K562 (cell line): ENCODE measurements around the gene DAPL1. TPM values are rescaled to one million over a fixed set of nuclear protein-coding genes. Genes with fewer than 3 reads are reported as not detected.

Experiments used
- ATAC-seq: fragments of 200-7000 bp; cut with Tn5 transposase; 3 replicates; pipeline ENCODE4 v1.9.1; 2020; ENCODE audit warnings: moderate library complexity
- BruUV-seq: library from RNA; stranded (reverse); fragments of 400-500 nt; replicated peaks from 2 replicates; lab custom pipeline; 2021; lab: Mats Ljungman, UMichigan
- CTCF ChIA-PET: fragments of 300-600 bp; formaldehyde crosslinking; extraction: SDS; loops from one replicate; lab custom pipeline; 2021; ENCODE audit warnings: low intra/inter-chr PET ratio; lab: Yijun Ruan, JAX
- POLR2A ChIA-PET: fragments of 300-600, 350-650 bp; sonication (Branson Sonifier 250); formaldehyde crosslinking; extraction: SDS; loops from one replicate; lab custom pipeline; 2021; ENCODE audit warnings: antibody characterized with exemption, inconsistent platforms; lab: Yijun Ruan, JAX
- DNase-seq, 4 experiments: peaks; one replicate each; pipeline versions ENCODE4 v3.0.0 to v3.0.0-alpha.2; 2011 to 2018; ENCODE audit warnings: low spot score in 3 of 4, mixed read lengths in 3 of 4; ENCODE audit errors: extremely low read depth in 1 of 4
- FAIRE-seq: peaks from 2 replicates; lab custom pipeline; 2011; peaks lifted over from hg19 to GRCh38; lab: Jason Lieb, UNC
- H2AFZ ChIP-seq: 2 replicates; pipeline ENCODE4 v1.6.0; 2011; ENCODE audit warnings: low read depth, low read length, control low read depth, inconsistent platforms
- H3K27ac ChIP-seq: fragments of 200-600 bp; 3 replicates; pipeline ENCODE4 v1.8.0; 2011; ENCODE audit warnings: low read depth, mild to moderate bottlenecking, control low read depth, inconsistent platforms, low read length, moderate library complexity, mixed read lengths; ENCODE audit errors: extremely low read depth
- H3K27me3 ChIP-seq, 2 experiments: fragments of 300-600 bp in 1 of 2; 2 replicates in 1 of 2; 3 replicates in 1 of 2; pipeline versions ENCODE4 v1.6.0 to v1.8.0; 2011; ENCODE audit warnings: inconsistent platforms in 2 of 2, low read length in 2 of 2, mild to moderate bottlenecking in 1 of 2, mixed read lengths in 1 of 2, moderate library complexity in 1 of 2; ENCODE audit not compliant: control insufficient read depth in 2 of 2, insufficient read depth in 2 of 2
- H3K36me3 ChIP-seq: fragments of 300-600 bp; 3 replicates; pipeline ENCODE4 v1.8.0; 2011; ENCODE audit warnings: mild to moderate bottlenecking, low read length, inconsistent platforms; ENCODE audit not compliant: control insufficient read depth, insufficient read depth
- H3K4me1 ChIP-seq, 2 experiments: fragments of 200-600 bp in 1 of 2; replicated peaks in 1 of 2; 2 replicates in 1 of 2; 3 replicates in 1 of 2; pipeline versions ENCODE4 v1.5.1 to v1.8.0; 2011; ENCODE audit warnings: inconsistent platforms in 2 of 2, low read length in 2 of 2, mild to moderate bottlenecking in 1 of 2, mixed read lengths in 1 of 2, moderate library complexity in 1 of 2; ENCODE audit not compliant: control insufficient read depth in 2 of 2, insufficient read depth in 2 of 2
- H3K4me2 ChIP-seq: 2 replicates; pipeline ENCODE4 v1.6.1; 2011; ENCODE audit warnings: low read length, control low read depth, inconsistent platforms, mixed read lengths; ENCODE audit not compliant: insufficient read depth
- H3K4me3 ChIP-seq: fragments of 200-600 bp; sonication (generic), shearing (Covaris generic); 2 replicates; pipeline ENCODE4 v1.5.1; 2016; ENCODE audit warnings: control low read depth, inconsistent platforms
- H3K79me2 ChIP-seq: fragments of 200-600 bp; 3 replicates; pipeline ENCODE4 v1.8.0; 2011; ENCODE audit warnings: low read length, inconsistent platforms; ENCODE audit not compliant: control insufficient read depth, insufficient read depth
- H3K9ac ChIP-seq, 2 experiments: 2 replicates each; pipeline versions ENCODE4 v1.6.0 to v1.6.1; 2011; ENCODE audit warnings: low read depth in 2 of 2, low read length in 2 of 2, control low read depth in 1 of 2, inconsistent platforms in 1 of 2, mild to moderate bottlenecking in 1 of 2, mixed read lengths in 1 of 2; ENCODE audit not compliant: insufficient read depth in 1 of 2
- H3K9me1 ChIP-seq: one replicate; pipeline ENCODE4 v1.6.0; 2011; ENCODE audit warnings: inconsistent platforms, mild to moderate bottlenecking, low read length, moderate library complexity; ENCODE audit not compliant: control insufficient read depth, insufficient read depth
- H3K9me3 ChIP-seq: replicated peaks from 2 replicates; pipeline ENCODE4 v1.5.1; 2011; ENCODE audit warnings: low read depth, low read length, inconsistent platforms; ENCODE audit not compliant: control insufficient read depth, insufficient read depth
- H4K20me1 ChIP-seq: replicated peaks from 2 replicates; pipeline ENCODE4 v1.6.1; 2011; ENCODE audit warnings: low read length, inconsistent platforms, mixed read lengths; ENCODE audit not compliant: control insufficient read depth, insufficient read depth
- ARID1B ChIP-seq: fragments of 450-650 bp; IDR thresholded peaks from 2 replicates; pipeline ENCODE4 v1.6.1; 2016; ENCODE audit warnings: antibody characterized with exemption, mild to moderate bottlenecking, inconsistent platforms
- ARID2 ChIP-seq: fragments of 450-650 bp; IDR thresholded peaks from 2 replicates; pipeline ENCODE4 v1.6.1; 2017; ENCODE audit warnings: antibody characterized with exemption, mild to moderate bottlenecking
- ELF4 ChIP-seq: fragments of 450-650 bp; formaldehyde crosslinking; IDR thresholded peaks from 2 replicates; pipeline ENCODE4 v1.4.0; 2022; ENCODE audit warnings: missing genetic modification characterization
- KDM4B ChIP-seq, 2 experiments: fragments of 450-650 bp in 1 of 2; sonication (generic) in 1 of 2; IDR thresholded peaks; 2 replicates each; pipeline ENCODE4 v1.6.1; 2016 to 2017; ENCODE audit warnings: borderline replicate concordance in 2 of 2, antibody characterized with exemption in 1 of 2, low read depth in 1 of 2, mild to moderate bottlenecking in 1 of 2
- PURB ChIP-seq: sonication (generic); formaldehyde crosslinking; IDR thresholded peaks from 2 replicates; pipeline ENCODE4 v1.9.0; 2021; ENCODE audit warnings: low read depth, mild to moderate bottlenecking, missing genetic modification reagents
- STAG1 ChIP-seq: sonication (generic); formaldehyde crosslinking; IDR thresholded peaks from 2 replicates; pipeline ENCODE4 v1.5.0; 2020; ENCODE audit warnings: missing genetic modification reagents, borderline replicate concordance
- XRCC5 ChIP-seq: fragments of 200-400 bp; formaldehyde crosslinking; IDR thresholded peaks from 2 replicates; pipeline ENCODE4 v1.6.1; 2017; ENCODE audit warnings: low read depth, mild to moderate bottlenecking, low read length
- ZSCAN29 ChIP-seq: fragments of 450-650 bp; IDR thresholded peaks from 2 replicates; pipeline ENCODE4 v1.6.1; 2017
- WGBS: fragments of 100-300 bp; shearing (Covaris generic); methylation state at CpG from one replicate; pipeline ENCODE4 v1.1.6; 2016; ENCODE audit warnings: low coverage, mixed read lengths; ENCODE audit not compliant: insufficient coverage; ENCODE audit errors: missing lambda C conversion rate; 5-methylcytosine and 5-hydroxymethylcytosine counted together
- in situ Hi-C: fragments of 300-500 bp; cut with MboI; formaldehyde crosslinking; loops from 4 replicates; pipeline ENCODE4 v1.15.0; 2018; ENCODE audit warnings: inconsistent platforms, mixed read lengths
- intact Hi-C: fragments of 100-400 bp; cut with micrococcal nuclease; formaldehyde crosslinking; loops from 2 replicates; pipeline ENCODE4 v1.14.2; 2022
- polyA plus RNA-seq, 8 experiments: library from polyadenylated mRNA; depleted of rRNA in 4 of 8; stranded (reverse) in 5 of 8; unstranded in 3 of 8; fragments of >200 nt; fragmentation: Nextera tagmentation in 2 of 8; fragmentation: Illumina TruSeq in 1 of 8; extraction: Ambion mirVana in 2 of 8; extraction: Trizol in 1 of 8; gene quantifications; 2 replicates each; pipeline versions ENCODE4 v1.2.1 to v1.2.3, GENCODE V29; 2011 to 2014; ENCODE audit warnings: inconsistent platforms in 1 of 8, missing spikeins in 1 of 8
- total RNA-seq, 7 experiments: library from RNA; depleted of rRNA in 6 of 7; stranded (reverse); fragments of >200 nt in 6 of 7; fragmentation: Illumina TruSeq in 2 of 7; extraction: Trizol in 2 of 7; gene quantifications; 2 replicates each; pipeline versions ENCODE4 v1.2.1 to v1.2.3, GENCODE V29; 2011 to 2021; ENCODE audit warnings: low replicate concordance in 1 of 7
- TF ChIP-seq, protein P1 (sequence below): IDR thresholded peaks from 2 replicates; pipeline ENCODE4 v1.6.1; 2016; ENCODE audit warnings: missing genetic modification characterization, missing compliant biosample characterization
- TF ChIP-seq, protein P2 (sequence below): fragments of 250-450 bp; sonication (Bioruptor Pico); IDR thresholded peaks from 2 replicates; pipeline ENCODE4 v1.4.0; 2020; ENCODE audit warnings: mild to moderate bottlenecking, moderate library complexity, borderline replicate concordance

Gene DAPL1
- total and polyA plus RNA-seq, 9 of the 15 experiments (the other 6 are each of a cell fraction or from before 2014, with no cell fraction given), result not detected

DNA sequence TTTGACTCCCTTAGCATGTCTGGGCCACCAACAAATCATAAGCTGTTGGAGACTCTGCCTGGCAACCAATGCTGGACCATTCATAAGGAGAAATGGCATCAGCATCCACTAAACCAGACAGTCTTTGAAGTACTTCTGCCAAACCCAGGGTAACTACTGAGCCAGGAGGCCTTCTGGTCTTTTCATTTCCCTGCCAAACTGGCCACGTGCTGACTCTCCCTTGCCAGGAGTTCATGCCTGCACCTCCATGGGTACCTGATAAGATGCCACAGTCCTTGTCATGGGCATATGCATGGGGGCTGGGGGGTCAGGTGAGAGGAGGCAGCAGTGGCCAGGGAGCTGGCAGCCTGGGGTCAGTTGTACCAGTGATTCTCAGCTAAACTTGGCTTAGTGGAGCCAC, 34.2 kb upstream of the DAPL1 start (continued):
- TF ChIP-seq, protein P1, sequence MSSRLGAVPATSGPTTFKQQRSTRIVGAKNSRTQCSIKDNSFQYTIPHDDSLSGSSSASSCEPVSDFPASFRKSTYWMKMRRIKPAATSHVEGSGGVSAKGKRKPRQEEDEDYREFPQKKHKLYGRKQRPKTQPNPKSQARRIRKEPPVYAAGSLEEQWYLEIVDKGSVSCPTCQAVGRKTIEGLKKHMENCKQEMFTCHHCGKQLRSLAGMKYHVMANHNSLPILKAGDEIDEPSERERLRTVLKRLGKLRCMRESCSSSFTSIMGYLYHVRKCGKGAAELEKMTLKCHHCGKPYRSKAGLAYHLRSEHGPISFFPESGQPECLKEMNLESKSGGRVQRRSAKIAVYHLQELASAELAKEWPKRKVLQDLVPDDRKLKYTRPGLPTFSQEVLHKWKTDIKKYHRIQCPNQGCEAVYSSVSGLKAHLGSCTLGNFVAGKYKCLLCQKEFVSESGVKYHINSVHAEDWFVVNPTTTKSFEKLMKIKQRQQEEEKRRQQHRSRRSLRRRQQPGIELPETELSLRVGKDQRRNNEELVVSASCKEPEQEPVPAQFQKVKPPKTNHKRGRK (tag), result no peak
- TF ChIP-seq ARID2, result no peak
- TF ChIP-seq, protein P2, sequence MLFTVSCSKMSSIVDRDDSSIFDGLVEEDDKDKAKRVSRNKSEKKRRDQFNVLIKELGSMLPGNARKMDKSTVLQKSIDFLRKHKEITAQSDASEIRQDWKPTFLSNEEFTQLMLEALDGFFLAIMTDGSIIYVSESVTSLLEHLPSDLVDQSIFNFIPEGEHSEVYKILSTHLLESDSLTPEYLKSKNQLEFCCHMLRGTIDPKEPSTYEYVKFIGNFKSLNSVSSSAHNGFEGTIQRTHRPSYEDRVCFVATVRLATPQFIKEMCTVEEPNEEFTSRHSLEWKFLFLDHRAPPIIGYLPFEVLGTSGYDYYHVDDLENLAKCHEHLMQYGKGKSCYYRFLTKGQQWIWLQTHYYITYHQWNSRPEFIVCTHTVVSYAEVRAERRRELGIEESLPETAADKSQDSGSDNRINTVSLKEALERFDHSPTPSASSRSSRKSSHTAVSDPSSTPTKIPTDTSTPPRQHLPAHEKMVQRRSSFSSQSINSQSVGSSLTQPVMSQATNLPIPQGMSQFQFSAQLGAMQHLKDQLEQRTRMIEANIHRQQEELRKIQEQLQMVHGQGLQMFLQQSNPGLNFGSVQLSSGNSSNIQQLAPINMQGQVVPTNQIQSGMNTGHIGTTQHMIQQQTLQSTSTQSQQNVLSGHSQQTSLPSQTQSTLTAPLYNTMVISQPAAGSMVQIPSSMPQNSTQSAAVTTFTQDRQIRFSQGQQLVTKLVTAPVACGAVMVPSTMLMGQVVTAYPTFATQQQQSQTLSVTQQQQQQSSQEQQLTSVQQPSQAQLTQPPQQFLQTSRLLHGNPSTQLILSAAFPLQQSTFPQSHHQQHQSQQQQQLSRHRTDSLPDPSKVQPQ (CRISPR knock-in tag), result no peak

DNA sequence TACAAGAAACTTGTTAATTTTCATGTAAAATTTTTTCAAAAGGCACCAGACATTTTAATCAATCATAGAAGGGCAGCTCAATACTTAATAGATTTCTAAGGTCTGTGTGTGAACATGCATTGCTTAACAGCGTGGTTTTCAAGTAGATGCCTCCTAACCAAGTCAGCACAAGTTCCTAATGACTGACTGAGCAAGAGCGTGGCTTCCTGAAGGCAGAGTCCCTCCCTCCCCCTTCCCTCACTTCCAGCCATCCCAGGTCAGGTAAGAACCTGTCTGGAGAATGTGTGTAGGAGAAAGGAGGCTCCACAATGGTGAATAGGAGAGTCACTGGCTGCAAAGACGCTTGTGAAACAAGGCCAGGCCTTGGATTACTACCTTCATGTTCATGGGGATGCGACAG, 33.5 kb upstream of the DAPL1 start:
- intact Hi-C loops (no loop called here), in situ Hi-C loops (no loop called here)

More for the DNA sequence above, 33.5 kb upstream of the DAPL1 start:
- FAIRE-seq (no peak), ATAC-seq (no peak), DNase-seq (no peak)
- no peak overlapping the region for H2AFZ ChIP-seq
- H3K27ac ChIP-seq, result no peak overlapping the region
- no peak overlapping the region for H3K4me2 ChIP-seq
- no peaks in the 10 kb centered on the region for H3K36me3 ChIP-seq
- peaks cover 10 to 28% of the 10 kb centered on the region in 2 experiments; a peak in 3 of 5 replicates for H3K27me3 ChIP-seq
- 0% methylated on average over 4 of the region's 4 CpGs for WGBS
- no TSS peak for BruUV-seq
- H3K9me1 ChIP-seq, result no peaks in the 10 kb centered on the region
- no peaks in the 10 kb centered on the region for H3K4me1 ChIP-seq
- no peaks in the 10 kb centered on the region for H4K20me1 ChIP-seq
- H3K9me3 ChIP-seq, result no peaks in the 10 kb centered on the region
- no peaks in the 10 kb centered on the region for H3K79me2 ChIP-seq
- H3K9ac ChIP-seq, result no peak overlapping the region
- POLR2A ChIA-PET, result no interaction called here
- H3K4me3 ChIP-seq, result no peak overlapping the region
- CTCF ChIA-PET, result no interaction called here
- no peak for TF ChIP-seq ARID1B
- no peak for TF ChIP-seq XRCC5
- TF ChIP-seq ELF4 (CRISPR knock-in tag), result no peak
- no peak for TF ChIP-seq STAG1 (CRISPR knock-in tag)
- TF ChIP-seq ZSCAN29, result no peak
- TF ChIP-seq KDM4B (IDR thresholded peaks at IDR 0.05; ENCODE audit: borderline replicate concordance in 2 of 2, low read depth in 1 of 2), result no peak
- no peak for TF ChIP-seq PURB (CRISPR knock-in tag)
